IMR-90 (cell line): ENCODE measurements around the gene EFHD2. TPM values are rescaled to one million over a fixed set of nuclear protein-coding genes. Genes with fewer than 3 reads are reported as not detected.

Experiments
- ATAC-seq: fragments of 200-7000 bp; cut with Tn5 transposase; 2 replicates; pipeline ENCODE4 v1.9.1; 2020; ENCODE audit warnings: low read depth, mild to moderate bottlenecking, moderate library complexity
- BruUV-seq: library from RNA; stranded (reverse); fragments of 400-500 nt; replicated peaks from 2 replicates; lab custom pipeline; 2021; lab: Mats Ljungman, UMichigan
- CTCF ChIA-PET: fragments of 300-600 bp; formaldehyde crosslinking; extraction: SDS; loops from one replicate; lab custom pipeline; 2021; ENCODE audit warnings: antibody characterized with exemption; lab: Yijun Ruan, JAX
- POLR2A ChIA-PET: fragments of 300-600 bp; sonication (Branson Sonifier 250); formaldehyde crosslinking; loops from one replicate; lab custom pipeline; 2022; ENCODE audit warnings: antibody characterized with exemption; ENCODE audit not compliant: unreplicated experiment; lab: Charles Lee
- DNase-seq: peaks from one replicate; pipeline ENCODE4 v3.0.0; 2013
- H2AFZ ChIP-seq: replicated peaks from 2 replicates; pipeline ENCODE3; 2013; ENCODE audit warnings: low read length, mild to moderate bottlenecking; ENCODE audit not compliant: poor library complexity
- H2AK5ac ChIP-seq: 2 replicates; pipeline ENCODE4 v1.6.1; 2013; ENCODE audit warnings: low read depth, low read length, inconsistent platforms
- H2AK9ac ChIP-seq: replicated peaks from 2 replicates; pipeline ENCODE3; 2013; ENCODE audit warnings: mild to moderate bottlenecking, low read depth, low read length, moderate library complexity; ENCODE audit not compliant: poor library complexity
- H2BK120ac ChIP-seq: 2 replicates; pipeline ENCODE4 v1.6.1; 2013; ENCODE audit warnings: low read depth, low read length, inconsistent platforms
- H2BK15ac ChIP-seq: 3 replicates; pipeline ENCODE4 v1.6.1; 2013; ENCODE audit warnings: low read depth, low read length, inconsistent platforms
- H2BK20ac ChIP-seq: 2 replicates; pipeline ENCODE4 v1.6.1; 2013; ENCODE audit warnings: low read depth, mild to moderate bottlenecking, inconsistent platforms, low read length, moderate library complexity
- H2BK5ac ChIP-seq: 2 replicates; pipeline ENCODE4 v1.6.1; 2013; ENCODE audit warnings: mild to moderate bottlenecking, low read depth, low read length, inconsistent platforms; ENCODE audit not compliant: poor library complexity, severe bottlenecking
- H3K14ac ChIP-seq: replicated peaks from 2 replicates; pipeline ENCODE4 v1.6.1; 2013; ENCODE audit warnings: low read depth, low read length, inconsistent platforms
- H3K18ac ChIP-seq: 2 replicates; pipeline ENCODE4 v1.6.1; 2013; ENCODE audit warnings: low read depth, low read length, control low read depth
- H3K23ac ChIP-seq: 2 replicates; pipeline ENCODE4 v1.6.1; 2013; ENCODE audit warnings: low read depth, low read length, inconsistent platforms
- H3K27ac ChIP-seq: 2 replicates; pipeline ENCODE4 v1.5.1; 2013; ENCODE audit warnings: mild to moderate bottlenecking, control low read depth, low read length; ENCODE audit not compliant: insufficient read depth
- H3K27me3 ChIP-seq: 2 replicates; pipeline ENCODE4 v1.6.1; 2013; ENCODE audit warnings: low read length; ENCODE audit not compliant: control insufficient read depth, insufficient read depth
- H3K36me3 ChIP-seq: 2 replicates; pipeline ENCODE4 v1.6.1; 2013; ENCODE audit warnings: low read length, mixed read lengths; ENCODE audit not compliant: control insufficient read depth, insufficient read depth
- H3K4ac ChIP-seq: 2 replicates; pipeline ENCODE4 v1.6.1; 2013; ENCODE audit warnings: low read depth, low read length, inconsistent platforms
- H3K4me1 ChIP-seq: 2 replicates; pipeline ENCODE4 v1.6.1; 2013; ENCODE audit warnings: low read length, mixed read lengths; ENCODE audit not compliant: control insufficient read depth, insufficient read depth
- H3K4me2 ChIP-seq: 2 replicates; pipeline ENCODE4 v1.6.1; 2013; ENCODE audit warnings: low read depth, mild to moderate bottlenecking, control low read depth, low read length, moderate library complexity
- H3K4me3 ChIP-seq: 2 replicates; pipeline ENCODE4 v1.5.1; 2013; ENCODE audit warnings: low read depth, mild to moderate bottlenecking, control low read depth, low read length, moderate library complexity; ENCODE audit not compliant: insufficient read depth
- H3K56ac ChIP-seq: 2 replicates; pipeline ENCODE4 v1.6.1; 2013; ENCODE audit warnings: low read length, inconsistent platforms; ENCODE audit not compliant: insufficient read depth; ENCODE audit errors: extremely low read depth
- H3K79me1 ChIP-seq, 2 experiments: 2 replicates each; pipeline ENCODE4 v1.6.1; 2013; ENCODE audit warnings: low read length in 2 of 2, inconsistent platforms in 1 of 2, low read depth in 1 of 2
- H3K9ac ChIP-seq: 2 replicates; pipeline ENCODE4 v1.6.1; 2013; ENCODE audit warnings: low read depth, low read length, control low read depth
- H3K9me1 ChIP-seq: 2 replicates; pipeline ENCODE4 v1.6.1; 2013; ENCODE audit warnings: low read length, inconsistent platforms; ENCODE audit not compliant: insufficient read depth
- H3K9me3 ChIP-seq: 2 replicates; pipeline ENCODE4 v1.6.1; 2013; ENCODE audit warnings: low read length; ENCODE audit not compliant: control insufficient read depth, insufficient read depth
- H4K20me1 ChIP-seq: 2 replicates; pipeline ENCODE4 v1.6.1; 2013; ENCODE audit warnings: low read length, inconsistent platforms; ENCODE audit not compliant: insufficient read depth
- H4K5ac ChIP-seq: 2 replicates; pipeline ENCODE4 v1.6.1; 2013; ENCODE audit warnings: mild to moderate bottlenecking, low read depth, low read length, control low read depth
- H4K8ac ChIP-seq, 2 experiments: 2 replicates each; pipeline ENCODE4 v1.6.1; 2013; ENCODE audit warnings: low read depth in 2 of 2, low read length in 2 of 2, control low read depth in 1 of 2, inconsistent platforms in 1 of 2
- H4K91ac ChIP-seq: 2 replicates; pipeline ENCODE4 v1.6.1; 2013; ENCODE audit warnings: low read depth, low read length, inconsistent platforms; ENCODE audit not compliant: insufficient read depth
- BHLHE40 ChIP-seq: fragments of 150-350 bp; IDR thresholded peaks from 2 replicates; pipeline ENCODE4 v1.6.1; 2016; ENCODE audit warnings: mild to moderate bottlenecking, low read depth, low read length
- CEBPB ChIP-seq: IDR thresholded peaks from 2 replicates; pipeline ENCODE4 v1.6.1; 2012; ENCODE audit warnings: low read depth, low read length, improper control_type of control experiment
- CHD1 ChIP-seq: IDR thresholded peaks from 2 replicates; pipeline ENCODE4 v1.6.1; 2012; ENCODE audit warnings: low read depth, low read length, improper control_type of control experiment
- FOS ChIP-seq: fragments of 150-350 bp; IDR thresholded peaks from 2 replicates; pipeline ENCODE4 v1.6.1; 2016; ENCODE audit warnings: low read depth, low read length
- MAFK ChIP-seq: IDR thresholded peaks from 2 replicates; pipeline ENCODE4 v1.6.1; 2012; ENCODE audit warnings: low read depth, low read length, improper control_type of control experiment
- MAZ ChIP-seq: IDR thresholded peaks from 2 replicates; pipeline ENCODE4 v1.6.1; 2012; ENCODE audit warnings: low read depth, mild to moderate bottlenecking, low read length, improper control_type of control experiment, moderate library complexity, borderline replicate concordance
- MXI1 ChIP-seq: IDR thresholded peaks from 2 replicates; pipeline ENCODE4 v1.6.1; 2012; ENCODE audit warnings: low read depth, mild to moderate bottlenecking, low read length, moderate library complexity, borderline replicate concordance
- NFE2L2 ChIP-seq: fragments of 150-350 bp; IDR thresholded peaks from 2 replicates; pipeline ENCODE4 v1.6.1; 2016; ENCODE audit warnings: low read depth, mild to moderate bottlenecking, low read length
- POLR2A ChIP-seq: IDR thresholded peaks from 2 replicates; pipeline ENCODE4 v1.6.1; 2012; ENCODE audit warnings: mild to moderate bottlenecking, low read depth, low read length
- RAD21 ChIP-seq: IDR thresholded peaks from 2 replicates; pipeline ENCODE4 v1.6.1; 2012; ENCODE audit warnings: low read length, improper control_type of control experiment
- RCOR1 ChIP-seq: IDR thresholded peaks from 2 replicates; pipeline ENCODE4 v1.6.1; 2012; ENCODE audit warnings: mild to moderate bottlenecking, low read length, improper control_type of control experiment; ENCODE audit not compliant: insufficient replicate concordance
- RFX5 ChIP-seq: IDR thresholded peaks from 2 replicates; pipeline ENCODE4 v1.8.0; 2012; ENCODE audit warnings: low read depth, mild to moderate bottlenecking, low read length, moderate library complexity
- SMC3 ChIP-seq: fragments of 150-350 bp; IDR thresholded peaks from 2 replicates; pipeline ENCODE4 v1.6.1; 2016; ENCODE audit warnings: low read depth, mild to moderate bottlenecking, antibody characterized with exemption, low read length, moderate library complexity
- USF2 ChIP-seq: fragments of 150-350 bp; IDR thresholded peaks from 2 replicates; pipeline ENCODE4 v1.6.1; 2017; ENCODE audit warnings: mild to moderate bottlenecking, antibody characterized with exemption, low read length, low read depth
- WGBS, 2 experiments: methylation state at CpG; one replicate each; pipeline versions ENCODE4 v1.1.5 to v1.1.7; 2013; ENCODE audit warnings: missing lambda C conversion rate in 2 of 2; ENCODE audit not compliant: insufficient read length in 1 of 2; ENCODE audit errors: extremely low coverage in 2 of 2; 5-methylcytosine and 5-hydroxymethylcytosine counted together
- dilution Hi-C: fragments of 300-500 bp; cut with HindIII; formaldehyde crosslinking; loops from one replicate; pipeline ENCODE4 v1.14.3; 2018; ENCODE audit warnings: low sequenced_read_pairs; ENCODE audit not compliant: unreplicated experiment
- in situ Hi-C: fragments of 300-500 bp; cut with MboI; formaldehyde crosslinking; loops from 3 replicates; pipeline ENCODE4 v1.14.3; 2019; ENCODE audit warnings: low sequenced_read_pairs, inconsistent platforms, mixed read lengths
- intact Hi-C: fragments of 100-400 bp; cut with micrococcal nuclease; formaldehyde crosslinking; loops from 2 replicates; pipeline ENCODE4 v1.10.0; 2022
- polyA plus RNA-seq, 3 experiments: library from polyadenylated mRNA; depleted of rRNA; stranded (reverse); fragments of >200 nt; gene quantifications; 2 replicates each; pipeline ENCODE4 v1.2.3, GENCODE V29; 2012; ENCODE audit warnings: low replicate concordance in 1 of 3
- total RNA-seq: library from RNA; depleted of rRNA; stranded (reverse); fragments of >200 nt; gene quantifications from 2 replicates; pipeline ENCODE4 v1.2.3, GENCODE V29; 2012
- TF ChIP-seq, protein P1 (sequence below): fragments of 150-350 bp; IDR thresholded peaks from 2 replicates; pipeline ENCODE4 v1.6.1; 2016; ENCODE audit warnings: low read depth, mild to moderate bottlenecking, low read length, moderate library complexity, borderline replicate concordance
- TF ChIP-seq, protein P2 (sequence below): conservative IDR thresholded peaks from 2 replicates; pipeline ENCODE4 v1.5.1; 2012; ENCODE audit warnings: mild to moderate bottlenecking, low read depth, low read length, improper control_type of control experiment

EFHD2 gene
- total and polyA plus RNA-seq, 2 of the 4 experiments (the other 2 are of a cell fraction) = 22.6 to 58.9 TPM

- Histone ChIP-seq H3K18ac (no peak overlapping the region), H3K27ac (no peak overlapping the region), H3K23ac (no peak overlapping the region), H2AK9ac (no peak overlapping the region), H3K9me3 (no peaks in the 10 kb centered on the region), H4K91ac (no peak overlapping the region), H4K5ac (no peak overlapping the region), H2AFZ (no peak overlapping the region), H3K9me1 (no peaks in the 10 kb centered on the region), H3K27me3 (no peaks in the 10 kb centered on the region; the same call in 1 of the 2 replicates), H2BK20ac (no peak overlapping the region), H4K8ac (no peak overlapping the region), H2BK5ac (no peak overlapping the region), H3K79me1 (no peaks in the 10 kb centered on the region), H3K4me3 (no peak overlapping the region), H2BK15ac (no peak overlapping the region), H3K14ac (no peak overlapping the region), H3K56ac (no peak overlapping the region), H3K4me1 (no peaks in the 10 kb centered on the region), H4K20me1 (no peaks in the 10 kb centered on the region), H3K9ac (no peak overlapping the region), H3K36me3 (no peaks in the 10 kb centered on the region), H3K4me2 (no peak overlapping the region), H2BK120ac (no peak overlapping the region), H3K4ac (no peak overlapping the region), H2AK5ac (no peak overlapping the region)
- POLR2A ChIA-PET = no interaction called here
- CTCF ChIA-PET = no interaction called here
- no CpG with 5 or more reads among the region's 3 CpGs for WGBS, 2 experiments
- DNase-seq (no peak), ATAC-seq (no peak)
- no peak for TF ChIP-seq POLR2A
- no peak for TF ChIP-seq MAFK
- no peak for TF ChIP-seq BHLHE40
- no peak for TF ChIP-seq MXI1
- no peak for TF ChIP-seq NFE2L2
- no peak for TF ChIP-seq CHD1
- no peak for TF ChIP-seq MAZ
- TF ChIP-seq USF2 = no peak
- no peak for TF ChIP-seq RCOR1
- no peak for TF ChIP-seq RAD21
- no peak for TF ChIP-seq SMC3
- TF ChIP-seq, protein P1, sequence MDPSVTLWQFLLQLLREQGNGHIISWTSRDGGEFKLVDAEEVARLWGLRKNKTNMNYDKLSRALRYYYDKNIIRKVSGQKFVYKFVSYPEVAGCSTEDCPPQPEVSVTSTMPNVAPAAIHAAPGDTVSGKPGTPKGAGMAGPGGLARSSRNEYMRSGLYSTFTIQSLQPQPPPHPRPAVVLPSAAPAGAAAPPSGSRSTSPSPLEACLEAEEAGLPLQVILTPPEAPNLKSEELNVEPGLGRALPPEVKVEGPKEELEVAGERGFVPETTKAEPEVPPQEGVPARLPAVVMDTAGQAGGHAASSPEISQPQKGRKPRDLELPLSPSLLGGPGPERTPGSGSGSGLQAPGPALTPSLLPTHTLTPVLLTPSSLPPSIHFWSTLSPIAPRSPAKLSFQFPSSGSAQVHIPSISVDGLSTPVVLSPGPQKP = no peak
- TF ChIP-seq FOS = no peak
- TF ChIP-seq, protein P2, sequence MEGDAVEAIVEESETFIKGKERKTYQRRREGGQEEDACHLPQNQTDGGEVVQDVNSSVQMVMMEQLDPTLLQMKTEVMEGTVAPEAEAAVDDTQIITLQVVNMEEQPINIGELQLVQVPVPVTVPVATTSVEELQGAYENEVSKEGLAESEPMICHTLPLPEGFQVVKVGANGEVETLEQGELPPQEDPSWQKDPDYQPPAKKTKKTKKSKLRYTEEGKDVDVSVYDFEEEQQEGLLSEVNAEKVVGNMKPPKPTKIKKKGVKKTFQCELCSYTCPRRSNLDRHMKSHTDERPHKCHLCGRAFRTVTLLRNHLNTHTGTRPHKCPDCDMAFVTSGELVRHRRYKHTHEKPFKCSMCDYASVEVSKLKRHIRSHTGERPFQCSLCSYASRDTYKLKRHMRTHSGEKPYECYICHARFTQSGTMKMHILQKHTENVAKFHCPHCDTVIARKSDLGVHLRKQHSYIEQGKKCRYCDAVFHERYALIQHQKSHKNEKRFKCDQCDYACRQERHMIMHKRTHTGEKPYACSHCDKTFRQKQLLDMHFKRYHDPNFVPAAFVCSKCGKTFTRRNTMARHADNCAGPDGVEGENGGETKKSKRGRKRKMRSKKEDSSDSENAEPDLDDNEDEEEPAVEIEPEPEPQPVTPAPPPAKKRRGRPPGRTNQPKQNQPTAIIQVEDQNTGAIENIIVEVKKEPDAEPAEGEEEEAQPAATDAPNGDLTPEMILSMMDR = no peak
- no peak for TF ChIP-seq CEBPB
- TF ChIP-seq RFX5 = no peak
- intact Hi-C loops (no loop called here), in situ Hi-C loops (no loop called here), dilution Hi-C loops (no loop called here)
- BruUV-seq = no TSS peak
Observed at GRCh38 chr1:15476927-15477326, 67.2 kb downstream of the EFHD2 start.
